ENCODE measurements around the gene HABP2. TPM values are rescaled to one million over a fixed set of nuclear protein-coding genes. Genes with fewer than 3 reads are reported as not detected.

HABP2 gene
- total and polyA plus RNA-seq, 11 donors, result 0.23 to 0.30 TPM; not detected in 9

DNA sequence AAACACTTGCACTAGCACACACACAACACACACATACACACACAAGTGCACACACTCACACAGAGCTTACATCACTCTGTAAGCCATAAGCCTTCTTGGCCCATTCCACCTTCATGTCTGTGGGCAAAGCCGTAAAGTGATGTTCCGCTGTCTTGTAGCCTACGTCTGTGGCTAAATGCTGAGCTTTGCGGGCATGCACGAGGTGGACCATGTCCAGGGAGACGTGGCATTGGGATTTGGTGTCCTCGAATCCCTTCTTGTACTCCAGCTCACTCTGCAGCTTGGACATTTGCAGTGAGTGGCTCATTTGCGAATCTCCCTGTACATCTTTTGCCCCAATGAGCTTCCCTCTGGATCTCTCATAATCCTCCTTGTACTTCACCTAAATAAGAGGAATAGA lies 68.9 kb downstream of the HABP2 start:
- H3K4me1 ChIP-seq, result peaks cover 0 to 45% (median 5%) of the 10 kb centered on the region in 12 donors
- ATAC-seq (no peak), DNase-seq (no peak)
- no peaks in the 10 kb centered on the region for H3K9me3 ChIP-seq
- peaks cover 0 to 96% (median 30%) of the 10 kb centered on the region in 9 donors for H3K36me3 ChIP-seq
- peaks cover 0 to 27% (median 0%) of the 10 kb centered on the region in 9 donors for H3K27me3 ChIP-seq
- H3K27ac ChIP-seq, result peak overlapping the region in 4 of 12 donors; percentile 18 to 92 (median 40)
- no peak overlapping the region for H3K4me3 ChIP-seq
- TF ChIP-seq POLR2A (IDR thresholded peaks at IDR 0.05), result no peak
- TF ChIP-seq, protein P1, sequence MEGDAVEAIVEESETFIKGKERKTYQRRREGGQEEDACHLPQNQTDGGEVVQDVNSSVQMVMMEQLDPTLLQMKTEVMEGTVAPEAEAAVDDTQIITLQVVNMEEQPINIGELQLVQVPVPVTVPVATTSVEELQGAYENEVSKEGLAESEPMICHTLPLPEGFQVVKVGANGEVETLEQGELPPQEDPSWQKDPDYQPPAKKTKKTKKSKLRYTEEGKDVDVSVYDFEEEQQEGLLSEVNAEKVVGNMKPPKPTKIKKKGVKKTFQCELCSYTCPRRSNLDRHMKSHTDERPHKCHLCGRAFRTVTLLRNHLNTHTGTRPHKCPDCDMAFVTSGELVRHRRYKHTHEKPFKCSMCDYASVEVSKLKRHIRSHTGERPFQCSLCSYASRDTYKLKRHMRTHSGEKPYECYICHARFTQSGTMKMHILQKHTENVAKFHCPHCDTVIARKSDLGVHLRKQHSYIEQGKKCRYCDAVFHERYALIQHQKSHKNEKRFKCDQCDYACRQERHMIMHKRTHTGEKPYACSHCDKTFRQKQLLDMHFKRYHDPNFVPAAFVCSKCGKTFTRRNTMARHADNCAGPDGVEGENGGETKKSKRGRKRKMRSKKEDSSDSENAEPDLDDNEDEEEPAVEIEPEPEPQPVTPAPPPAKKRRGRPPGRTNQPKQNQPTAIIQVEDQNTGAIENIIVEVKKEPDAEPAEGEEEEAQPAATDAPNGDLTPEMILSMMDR (IDR thresholded peaks at IDR 0.05), result no peak
- intact Hi-C loops (cut with DNase I), result no loop called here
- WGBS, 4 donors, result 57 to 72% (median 66%) methylated on average over 8 of the region's 8 CpGs

DNA sequence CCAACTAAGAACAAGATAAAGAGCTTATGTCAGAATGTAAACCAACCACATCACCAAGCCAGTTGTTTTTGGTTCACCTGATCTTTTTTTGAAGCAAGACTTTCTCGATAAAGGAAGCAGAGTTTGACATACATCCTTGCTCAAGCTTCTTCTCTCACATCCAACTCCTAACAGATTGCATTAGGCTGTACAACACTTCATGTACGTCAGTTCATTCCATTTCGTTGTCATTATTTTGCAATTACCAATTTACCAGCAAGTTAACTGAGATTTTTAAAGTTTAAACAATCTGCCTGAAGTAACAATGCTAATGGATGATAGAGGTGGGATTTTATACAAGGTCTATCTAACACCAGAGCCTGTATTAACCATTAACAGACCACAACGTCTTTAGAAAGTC lies 70.0 kb downstream of the HABP2 start:
- TF ChIP-seq, protein P1 (IDR thresholded peaks at IDR 0.05), result no peak
- intact Hi-C loops (cut with DNase I), result no loop called here
- no peak for DNase-seq
- no peaks in the 10 kb centered on the region for H3K9me3 ChIP-seq
- 52 to 59% (median 55%) methylated on average over 4 of the region's 4 CpGs for WGBS, 4 donors
- peaks cover 0 to 49% (median 11%) of the 10 kb centered on the region in 12 donors for H3K4me1 ChIP-seq
- peaks cover 0 to 22% (median 0%) of the 10 kb centered on the region in 9 donors for H3K27me3 ChIP-seq
- peaks cover 0 to 87% (median 26%) of the 10 kb centered on the region in 9 donors for H3K36me3 ChIP-seq
- H3K27ac ChIP-seq, result peak overlapping the region in 5 of 12 donors; percentile 36 to 92 (median 82)
- peak in 1 of 4 donors; percentile 2 for ATAC-seq
- H3K4me3 ChIP-seq, result no peak overlapping the region

DNA sequence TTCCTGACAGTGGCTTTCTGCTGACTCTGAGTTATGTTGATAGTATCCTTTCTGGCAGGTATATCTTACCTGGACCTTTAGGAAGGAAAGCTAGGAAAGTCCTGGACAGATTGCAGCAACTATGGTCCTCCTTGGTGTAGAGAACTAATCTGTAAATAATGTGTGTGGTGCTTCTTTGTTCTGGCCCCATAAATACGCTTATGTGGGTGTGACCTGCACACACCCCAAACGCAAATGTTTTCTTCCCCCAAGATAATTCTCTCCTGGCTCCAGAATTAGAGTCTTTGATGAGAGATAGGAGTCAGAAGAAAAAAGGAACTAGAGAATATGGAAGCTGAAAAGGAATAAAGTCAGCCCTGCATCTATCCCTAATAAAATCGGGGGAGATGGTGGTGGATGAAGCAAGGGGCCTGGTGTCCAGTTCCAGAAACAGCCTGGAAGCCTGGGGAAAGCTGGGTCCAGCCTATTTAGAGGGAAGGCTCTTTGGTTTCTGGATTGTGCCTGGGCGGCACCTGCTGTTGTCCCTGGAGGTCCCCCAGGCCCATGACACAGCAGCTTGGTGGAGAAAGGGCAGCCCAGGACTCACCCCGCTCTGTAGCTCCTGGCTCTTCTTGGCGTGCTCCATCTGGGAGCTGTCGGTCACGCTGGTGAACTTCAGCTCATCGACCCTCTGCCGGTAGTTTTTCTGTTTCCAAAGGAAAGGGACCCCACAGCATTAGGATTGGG lies 72.8 kb downstream of the HABP2 start:
- Histone ChIP-seq H3K4me1 (peaks cover 0 to 61% (median 15%) of the 10 kb centered on the region in 12 donors), H3K27ac (peak overlapping the region; percentile 44 to 93 (median 82))
- intact Hi-C loops (cut with DNase I), result no loop called here

DNA sequence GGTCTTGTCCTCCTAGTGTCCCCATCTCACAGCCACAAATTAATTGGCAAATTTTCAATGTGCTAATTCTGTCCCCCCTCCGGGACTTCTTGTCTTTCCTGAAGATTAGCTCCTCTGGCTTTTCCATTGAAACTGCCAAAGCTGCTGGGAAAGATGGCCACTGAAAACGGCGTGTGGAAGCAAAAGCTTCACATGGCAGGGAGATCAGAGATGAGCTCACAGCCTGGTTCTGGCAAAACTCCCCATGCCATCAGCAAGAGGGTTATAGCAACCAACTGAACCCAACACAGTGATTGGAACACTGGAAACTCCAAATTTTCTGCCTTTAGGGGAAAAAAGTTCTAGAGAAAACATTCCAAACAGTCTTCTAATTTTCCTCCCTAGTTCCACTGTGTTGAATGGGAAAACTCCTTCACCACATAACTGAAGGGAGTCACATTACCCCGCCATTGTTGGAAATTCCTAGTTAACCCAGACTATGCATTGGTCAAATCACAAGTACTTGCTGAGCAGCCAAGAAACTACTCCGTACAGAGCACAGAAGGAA lies 74.0 kb downstream of the HABP2 start:
- 16 to 19% (median 17%) methylated on average over 5 of the region's 5 CpGs for WGBS, 4 donors
- DNase-seq, result peak in 4 of 5 donors; percentile 38 to 77 (median 49)
- TF ChIP-seq, protein P1 (IDR thresholded peaks at IDR 0.05), result no peak
- no peak for TF ChIP-seq POLR2A (IDR thresholded peaks at IDR 0.05)
- no peaks in the 10 kb centered on the region for H3K27me3 ChIP-seq
- intact Hi-C loops (cut with DNase I), result no loop called here
- no peaks in the 10 kb centered on the region for H3K9me3 ChIP-seq
- peak overlapping the region; percentile 44 to 93 (median 84) for H3K27ac ChIP-seq
- peak; percentile 18 to 66 (median 55) for ATAC-seq
- H3K4me1 ChIP-seq, result peaks cover 0 to 67% (median 15%) of the 10 kb centered on the region in 12 donors
- no peak overlapping the region for H3K4me3 ChIP-seq
- H3K36me3 ChIP-seq, result peaks cover 0 to 84% (median 21%) of the 10 kb centered on the region in 9 donors

More for the DNA sequence above, 72.8 kb downstream of the HABP2 start:
- DNase-seq (no peak), ATAC-seq (peak in 3 of 4 donors; percentile 13 to 47 (median 26))
- no peak for TF ChIP-seq POLR2A (IDR thresholded peaks at IDR 0.05)
- TF ChIP-seq, protein P1 (IDR thresholded peaks at IDR 0.05), result no peak
- H3K4me3 ChIP-seq, result no peak overlapping the region
- 72 to 83% (median 77%) methylated on average over 8 to 10 of the region's 10 CpGs for WGBS, 4 donors
- H3K9me3 ChIP-seq, result no peaks in the 10 kb centered on the region
- peaks cover 0 to 3% (median 0%) of the 10 kb centered on the region in 9 donors for H3K27me3 ChIP-seq
- H3K36me3 ChIP-seq, result peaks cover 0 to 84% (median 21%) of the 10 kb centered on the region in 9 donors

Measured in heart left ventricle (tissue), 16 donors.